Measurements from ENCODE around the gene BABAM1.

Gene BABAM1

DNA sequence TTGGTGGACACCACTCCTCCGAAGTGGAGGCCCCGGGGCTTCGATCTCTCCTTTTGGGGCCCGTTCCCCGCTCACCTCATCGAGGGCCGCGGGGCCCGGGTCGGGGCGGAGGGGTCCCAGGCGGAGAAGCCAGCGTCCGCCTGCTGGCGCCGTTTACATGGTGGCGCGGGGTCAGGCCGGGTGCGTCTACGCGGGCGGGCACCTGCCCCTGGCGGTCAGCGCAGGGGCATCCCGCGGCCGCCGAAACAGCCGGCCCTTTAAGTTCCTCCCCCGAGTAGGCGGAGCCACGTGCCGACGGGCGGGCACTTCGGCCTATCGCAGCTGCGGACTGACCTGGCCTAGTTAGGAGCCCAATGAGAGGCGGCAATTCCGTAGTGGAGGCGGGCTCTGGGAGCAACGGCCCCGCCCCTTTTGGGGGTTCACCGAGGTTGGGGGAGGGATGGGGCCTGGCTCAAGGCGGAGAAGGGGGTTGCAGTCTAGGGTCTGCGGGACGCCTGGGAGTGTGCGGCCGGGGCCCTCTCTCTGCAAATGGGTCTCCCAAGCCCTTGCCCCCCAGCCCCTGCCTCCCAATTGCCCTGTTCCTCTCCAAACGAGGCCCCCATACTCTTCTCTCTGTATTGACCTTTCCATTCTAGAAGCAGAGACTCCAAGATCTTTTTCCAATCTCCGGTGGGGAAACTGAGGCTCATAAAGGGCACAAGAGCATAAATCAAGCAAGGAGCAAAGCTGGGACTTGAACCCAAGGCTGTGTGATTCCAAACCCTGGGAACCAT is 36.1 kb downstream of the BABAM1 start, which contains the start of gene ABHD8:
Gene ABHD8, minus strand, starts transcription at position 259 of the 773 bp plus-strand sequence. CDS start 1,809 bp downstream, outside the sequence.
- H4K20me1 ChIP-seq (ENCODE audit: control insufficient read depth, insufficient read depth, low read depth, low read length): no peaks in the 10 kb centered on the region
- TF ChIP-seq, protein P1, sequence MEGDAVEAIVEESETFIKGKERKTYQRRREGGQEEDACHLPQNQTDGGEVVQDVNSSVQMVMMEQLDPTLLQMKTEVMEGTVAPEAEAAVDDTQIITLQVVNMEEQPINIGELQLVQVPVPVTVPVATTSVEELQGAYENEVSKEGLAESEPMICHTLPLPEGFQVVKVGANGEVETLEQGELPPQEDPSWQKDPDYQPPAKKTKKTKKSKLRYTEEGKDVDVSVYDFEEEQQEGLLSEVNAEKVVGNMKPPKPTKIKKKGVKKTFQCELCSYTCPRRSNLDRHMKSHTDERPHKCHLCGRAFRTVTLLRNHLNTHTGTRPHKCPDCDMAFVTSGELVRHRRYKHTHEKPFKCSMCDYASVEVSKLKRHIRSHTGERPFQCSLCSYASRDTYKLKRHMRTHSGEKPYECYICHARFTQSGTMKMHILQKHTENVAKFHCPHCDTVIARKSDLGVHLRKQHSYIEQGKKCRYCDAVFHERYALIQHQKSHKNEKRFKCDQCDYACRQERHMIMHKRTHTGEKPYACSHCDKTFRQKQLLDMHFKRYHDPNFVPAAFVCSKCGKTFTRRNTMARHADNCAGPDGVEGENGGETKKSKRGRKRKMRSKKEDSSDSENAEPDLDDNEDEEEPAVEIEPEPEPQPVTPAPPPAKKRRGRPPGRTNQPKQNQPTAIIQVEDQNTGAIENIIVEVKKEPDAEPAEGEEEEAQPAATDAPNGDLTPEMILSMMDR (IDR thresholded peaks at IDR 0.05; ENCODE audit: low read depth, low read length, poor library complexity, severe bottlenecking): peak; percentile 23
- no peak for TF ChIP-seq EZH2phosphoT487 (IDR thresholded peaks at IDR 0.05; ENCODE audit: borderline replicate concordance, low read length)
- no peak within 1 kb of the TSS for H3K27ac ChIP-seq (ENCODE audit: low read depth, low read length)
- H3K9me2 ChIP-seq (replicated peaks; ENCODE audit: control insufficient read depth, low read length): no peaks in the 10 kb centered on the region
- H3F3A ChIP-seq (ENCODE audit: control insufficient read depth, insufficient read depth): peaks cover 6% of the 10 kb centered on the region
- H3K36me3 ChIP-seq (ENCODE audit: control insufficient read depth, low read length): peaks cover 11% of the 10 kb centered on the region
- peak within 1 kb of the TSS; percentile 81 for H3K4me3 ChIP-seq (ENCODE audit: low read length)
- peaks cover 21% of the 10 kb centered on the region for H3K79me2 ChIP-seq (ENCODE audit: control insufficient read depth, low read length)
- no peaks in the 10 kb centered on the region for H3K9me3 ChIP-seq (ENCODE audit: control insufficient read depth, insufficient read depth, low read length)
- H3K4me2 ChIP-seq (ENCODE audit: low read length): peak within 1 kb of the TSS; percentile 95
- peaks cover 42% of the 10 kb centered on the region for H3K4me1 ChIP-seq (ENCODE audit: control insufficient read depth, low read length)
- H3K27me3 ChIP-seq (ENCODE audit: control insufficient read depth, low read length): no peaks in the 10 kb centered on the region

DNA sequence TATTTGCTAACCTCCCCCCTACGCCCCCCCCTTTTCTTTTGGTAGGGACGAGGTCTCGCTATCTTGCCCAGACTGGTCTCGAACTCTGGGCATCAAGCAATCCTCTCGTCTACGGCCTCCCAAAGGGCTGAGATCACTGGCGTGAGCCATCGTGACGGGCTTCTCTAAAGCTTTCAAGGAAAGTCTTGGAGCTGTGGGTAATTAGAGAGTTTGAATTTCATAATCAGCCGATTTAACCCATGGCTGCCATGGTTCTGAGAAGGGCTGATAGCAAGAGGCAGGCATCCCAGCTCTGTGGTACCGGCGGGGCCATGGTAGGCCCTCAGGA is 36.7 kb downstream of the BABAM1 start:
- TF ChIP-seq, protein P1 (IDR thresholded peaks at IDR 0.05; ENCODE audit: low read depth, low read length, poor library complexity, severe bottlenecking): no peak
- no peak for TF ChIP-seq EZH2phosphoT487 (IDR thresholded peaks at IDR 0.05; ENCODE audit: borderline replicate concordance, low read length)
- peak overlapping the region; percentile 81 for H3K4me3 ChIP-seq (ENCODE audit: low read length)
- peaks cover 10% of the 10 kb centered on the region; the same call in 1 of the 2 replicates for H3K36me3 ChIP-seq (ENCODE audit: control insufficient read depth, low read length)
- H3K27me3 ChIP-seq (ENCODE audit: control insufficient read depth, low read length): no peaks in the 10 kb centered on the region
- H3K4me1 ChIP-seq (ENCODE audit: control insufficient read depth, low read length): peaks cover 42% of the 10 kb centered on the region
- no peaks in the 10 kb centered on the region for H4K20me1 ChIP-seq (ENCODE audit: control insufficient read depth, insufficient read depth, low read depth, low read length)
- H3K9me3 ChIP-seq (ENCODE audit: control insufficient read depth, insufficient read depth, low read length): no peaks in the 10 kb centered on the region
- peaks cover 21% of the 10 kb centered on the region for H3K79me2 ChIP-seq (ENCODE audit: control insufficient read depth, low read length)
- no peaks in the 10 kb centered on the region for H3K9me2 ChIP-seq (replicated peaks; ENCODE audit: control insufficient read depth, low read length)
- H3K27ac ChIP-seq (ENCODE audit: low read depth, low read length): no peak overlapping the region
- H3F3A ChIP-seq (ENCODE audit: control insufficient read depth, insufficient read depth): peaks cover 6% of the 10 kb centered on the region
- peak overlapping the region; percentile 95 for H3K4me2 ChIP-seq (ENCODE audit: low read length)

DNA sequence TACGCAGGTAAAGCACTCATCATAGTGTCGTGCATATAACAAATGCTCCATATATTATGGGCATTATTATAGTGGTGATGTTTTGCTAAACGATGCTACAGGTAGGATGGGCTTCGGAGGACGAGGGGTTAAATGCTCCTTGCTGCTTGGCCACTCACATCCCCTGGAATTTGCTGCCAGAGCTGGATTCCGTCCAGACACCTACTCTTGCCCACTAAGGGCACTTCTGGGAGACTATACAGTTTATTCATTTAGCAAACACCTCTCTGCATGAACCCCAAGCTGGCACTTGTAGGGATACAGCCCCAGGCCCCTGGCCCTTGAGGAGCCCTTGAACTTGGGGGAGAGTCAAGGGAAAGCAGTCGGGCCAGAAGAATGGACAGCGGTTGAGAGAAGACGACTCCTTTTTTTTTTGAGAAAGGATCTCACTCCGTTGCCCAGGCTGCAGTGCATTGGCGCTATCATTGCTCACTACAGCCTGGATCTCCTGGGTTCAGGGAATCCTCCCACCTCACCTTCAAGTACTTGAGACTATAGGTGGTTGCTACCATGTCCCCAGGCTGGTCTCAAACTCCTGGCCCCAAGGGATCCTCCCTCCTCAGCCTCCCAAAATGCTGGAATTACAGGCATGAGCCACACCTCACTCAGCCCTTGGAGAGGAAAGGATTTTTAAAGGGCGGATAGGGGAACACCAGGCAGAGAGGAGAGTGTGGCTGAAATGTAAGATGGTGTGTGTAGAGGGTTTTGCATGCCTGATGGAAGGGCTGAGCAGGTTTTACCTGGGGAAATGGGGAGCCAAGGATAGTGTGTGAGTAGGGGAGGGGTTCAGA is 37.4 kb downstream of the BABAM1 start:
- H3K36me3 ChIP-seq (ENCODE audit: control insufficient read depth, low read length): peaks cover 13% of the 10 kb centered on the region
- H4K20me1 ChIP-seq (ENCODE audit: control insufficient read depth, insufficient read depth, low read depth, low read length): no peaks in the 10 kb centered on the region
- H3K9me3 ChIP-seq (ENCODE audit: control insufficient read depth, insufficient read depth, low read length): no peaks in the 10 kb centered on the region
- no peak for TF ChIP-seq EZH2phosphoT487 (IDR thresholded peaks at IDR 0.05; ENCODE audit: borderline replicate concordance, low read length)
- TF ChIP-seq, protein P1 (IDR thresholded peaks at IDR 0.05; ENCODE audit: low read depth, low read length, poor library complexity, severe bottlenecking): no peak
- peak overlapping the region; percentile 41 for H3K4me2 ChIP-seq (ENCODE audit: low read length)
- no peaks in the 10 kb centered on the region for H3K9me2 ChIP-seq (replicated peaks; ENCODE audit: control insufficient read depth, low read length)
- peaks cover 42% of the 10 kb centered on the region for H3K4me1 ChIP-seq (ENCODE audit: control insufficient read depth, low read length)
- H3K27me3 ChIP-seq (ENCODE audit: control insufficient read depth, low read length): no peaks in the 10 kb centered on the region
- peak overlapping the region; percentile 89; the same call in 1 of the 2 replicates for H3K4me3 ChIP-seq (ENCODE audit: low read length)
- H3K79me2 ChIP-seq (ENCODE audit: control insufficient read depth, low read length): peaks cover 24% of the 10 kb centered on the region
- H3F3A ChIP-seq (ENCODE audit: control insufficient read depth, insufficient read depth): peaks cover 6% of the 10 kb centered on the region
- 0 out of 2 replicates have a peak overlapping the region, but pooled peaks have one; percentile 10 for H3K27ac ChIP-seq (ENCODE audit: low read depth, low read length)

All from DOHH2 (cell line).